ENCODE measurements around the gene OR52K1. TPM values are rescaled to one million over a fixed set of nuclear protein-coding genes. Genes with fewer than 3 reads are reported as not detected.
A peak's percentile ranks its signal among the peaks of the same experiment; 100 is the strongest.

The OR52K1 gene
- total RNA-seq, 4 donors from 2014 or later, result 0.85 TPM; not detected in 3

DNA sequence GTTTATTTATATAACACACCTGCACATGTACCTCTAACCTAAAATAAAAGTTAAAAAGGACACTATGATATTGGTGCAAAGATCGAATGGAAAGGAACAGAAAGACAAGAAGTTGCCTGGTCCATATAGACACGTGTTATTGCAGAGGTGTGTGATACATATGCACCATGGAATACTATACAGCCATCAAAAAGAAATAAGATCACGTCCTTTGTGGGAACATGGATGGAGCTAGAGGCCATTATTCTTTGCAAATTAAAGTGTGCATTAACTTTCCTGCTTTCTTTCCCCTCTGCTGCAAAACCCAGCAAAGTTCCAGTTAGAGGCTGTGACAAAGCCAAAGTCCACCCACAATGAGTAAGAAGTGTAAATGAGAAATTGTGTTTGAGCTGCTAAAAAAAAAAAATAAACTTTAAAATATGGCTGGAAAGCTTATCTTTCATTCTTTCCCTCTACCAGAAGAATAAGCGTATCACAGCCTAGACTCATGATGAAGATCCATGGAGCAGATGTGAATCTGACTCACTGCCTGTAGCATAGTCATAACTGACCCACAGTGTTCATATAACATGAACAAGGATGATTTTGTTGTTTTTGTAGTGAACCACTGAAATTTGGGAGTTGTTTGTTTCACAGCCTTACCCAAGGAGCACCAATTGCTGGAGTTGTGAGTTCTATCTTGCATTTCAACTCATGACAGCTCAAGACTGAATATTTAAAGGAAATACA lies 9.6 kb downstream of the OR52K1 start:
- no peak overlapping the region for H3K27ac ChIP-seq
- H3K4me3 ChIP-seq, result no peak overlapping the region
- no peak for DNase-seq (ENCODE audit: low spot score in 2 of 2)
- TF ChIP-seq, protein P1, sequence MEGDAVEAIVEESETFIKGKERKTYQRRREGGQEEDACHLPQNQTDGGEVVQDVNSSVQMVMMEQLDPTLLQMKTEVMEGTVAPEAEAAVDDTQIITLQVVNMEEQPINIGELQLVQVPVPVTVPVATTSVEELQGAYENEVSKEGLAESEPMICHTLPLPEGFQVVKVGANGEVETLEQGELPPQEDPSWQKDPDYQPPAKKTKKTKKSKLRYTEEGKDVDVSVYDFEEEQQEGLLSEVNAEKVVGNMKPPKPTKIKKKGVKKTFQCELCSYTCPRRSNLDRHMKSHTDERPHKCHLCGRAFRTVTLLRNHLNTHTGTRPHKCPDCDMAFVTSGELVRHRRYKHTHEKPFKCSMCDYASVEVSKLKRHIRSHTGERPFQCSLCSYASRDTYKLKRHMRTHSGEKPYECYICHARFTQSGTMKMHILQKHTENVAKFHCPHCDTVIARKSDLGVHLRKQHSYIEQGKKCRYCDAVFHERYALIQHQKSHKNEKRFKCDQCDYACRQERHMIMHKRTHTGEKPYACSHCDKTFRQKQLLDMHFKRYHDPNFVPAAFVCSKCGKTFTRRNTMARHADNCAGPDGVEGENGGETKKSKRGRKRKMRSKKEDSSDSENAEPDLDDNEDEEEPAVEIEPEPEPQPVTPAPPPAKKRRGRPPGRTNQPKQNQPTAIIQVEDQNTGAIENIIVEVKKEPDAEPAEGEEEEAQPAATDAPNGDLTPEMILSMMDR (IDR thresholded peaks at IDR 0.05), result no peak
- TF ChIP-seq POLR2AphosphoS5 (IDR thresholded peaks at IDR 0.05), result no peak
- no peak for TF ChIP-seq EP300 (IDR thresholded peaks at IDR 0.05)
- no peak for TF ChIP-seq POLR2A (IDR thresholded peaks at IDR 0.05)
- H3K4me1 ChIP-seq, result peaks cover 22% of the 10 kb centered on the region
- H3K27me3 ChIP-seq, result peaks cover 14% of the 10 kb centered on the region
- no peaks in the 10 kb centered on the region for H3K36me3 ChIP-seq
- H3K9me3 ChIP-seq, result no peaks in the 10 kb centered on the region
- 84% methylated on average over 4 of the region's 4 CpGs for WGBS

DNA sequence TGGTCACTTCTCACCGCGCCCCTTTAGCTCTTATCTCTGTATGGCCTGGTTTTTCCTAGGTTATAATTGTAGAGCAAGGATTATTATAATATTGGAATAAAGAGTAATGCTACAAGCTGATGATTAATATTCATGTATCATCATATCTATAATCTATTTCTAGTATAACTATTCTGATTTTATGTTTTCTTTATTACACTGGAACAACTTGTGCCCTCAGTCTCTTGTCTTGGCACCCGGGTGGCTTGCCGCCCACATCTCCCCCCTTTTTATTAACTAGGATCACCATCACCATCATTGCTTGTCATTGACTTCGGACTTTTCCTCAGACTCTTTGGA lies 11.0 kb downstream of the OR52K1 start:
- TF ChIP-seq POLR2A (IDR thresholded peaks at IDR 0.05), result no peak
- TF ChIP-seq, protein P1 (IDR thresholded peaks at IDR 0.05), result peak in 1 of 2 donors; percentile 20
- TF ChIP-seq EP300 (IDR thresholded peaks at IDR 0.05), result no peak
- no peaks in the 10 kb centered on the region for H3K36me3 ChIP-seq
- H3K4me1 ChIP-seq, result peaks cover 29% of the 10 kb centered on the region
- H3K27ac ChIP-seq, result no peak overlapping the region
- H3K4me3 ChIP-seq, result no peak overlapping the region
- peaks cover 14% of the 10 kb centered on the region for H3K27me3 ChIP-seq
- WGBS, result 45% methylated on average over 5 of the region's 5 CpGs
- H3K9me3 ChIP-seq, result no peaks in the 10 kb centered on the region
- no peak for DNase-seq (ENCODE audit: low spot score in 2 of 2)

DNA sequence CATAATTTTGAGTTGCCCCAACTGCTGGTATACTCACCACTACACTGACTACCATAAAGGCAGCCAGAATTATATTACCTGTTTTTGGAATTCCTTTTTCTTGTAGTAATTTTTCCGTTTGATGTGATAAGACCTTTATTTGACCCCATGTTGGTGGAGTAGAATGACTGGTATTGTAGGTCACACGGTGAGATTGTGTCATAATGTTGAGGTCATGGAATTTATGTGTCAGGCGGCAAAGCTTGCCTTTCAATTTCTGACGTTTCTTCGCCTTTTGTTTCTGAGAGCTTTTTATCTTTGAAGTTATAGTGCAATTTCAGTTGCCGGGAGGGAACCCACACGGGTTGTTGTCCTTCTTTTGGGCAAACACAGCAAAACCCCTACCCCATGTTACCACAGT lies 13.0 kb downstream of the OR52K1 start:
- Histone ChIP-seq H3K4me3 (no peak overlapping the region), H3K36me3 (no peaks in the 10 kb centered on the region), H3K27ac (no peak overlapping the region), H3K27me3 (peaks cover 12% of the 10 kb centered on the region), H3K9me3 (no peaks in the 10 kb centered on the region), H3K4me1 (peaks cover 29% of the 10 kb centered on the region)
- no peak for TF ChIP-seq POLR2AphosphoS5 (IDR thresholded peaks at IDR 0.05)
- no peak for TF ChIP-seq EP300 (IDR thresholded peaks at IDR 0.05)
- no peak for TF ChIP-seq POLR2A (IDR thresholded peaks at IDR 0.05)
- TF ChIP-seq, protein P1 (IDR thresholded peaks at IDR 0.05), result no peak
- 42% methylated on average over 7 of the region's 7 CpGs for WGBS
- DNase-seq (ENCODE audit: low spot score in 2 of 2), result no peak

DNA sequence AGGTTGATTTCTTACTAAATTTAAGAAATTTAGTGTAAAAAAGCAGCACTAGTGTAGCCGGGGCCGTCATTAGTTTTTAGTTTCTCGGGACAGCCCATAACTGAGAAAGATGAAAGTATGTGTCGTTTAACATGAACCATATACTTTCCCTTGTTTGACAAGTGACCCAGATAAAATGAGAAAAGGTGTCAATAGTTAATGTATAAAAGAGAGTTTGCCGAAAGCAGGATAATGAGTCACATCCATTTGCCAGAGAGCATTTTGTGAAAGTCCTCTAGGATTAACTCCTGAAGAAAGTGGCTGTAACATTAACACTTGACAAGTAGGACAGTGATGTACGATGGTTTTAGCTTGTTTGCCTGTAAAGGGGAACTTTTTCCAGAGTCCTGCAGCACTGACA lies 13.5 kb downstream of the OR52K1 start:
- Histone ChIP-seq H3K36me3 (no peaks in the 10 kb centered on the region), H3K27ac (no peak overlapping the region), H3K4me3 (no peak overlapping the region), H3K9me3 (no peaks in the 10 kb centered on the region), H3K27me3 (peaks cover 12% of the 10 kb centered on the region), H3K4me1 (peaks cover 29% of the 10 kb centered on the region)
- TF ChIP-seq POLR2AphosphoS5 (IDR thresholded peaks at IDR 0.05), result no peak
- TF ChIP-seq, protein P1 (IDR thresholded peaks at IDR 0.05), result no peak
- no peak for TF ChIP-seq POLR2A (IDR thresholded peaks at IDR 0.05)
- no peak for TF ChIP-seq EP300 (IDR thresholded peaks at IDR 0.05)
- WGBS, result 47% methylated on average over 6 of the region's 6 CpGs
- DNase-seq (ENCODE audit: low spot score in 2 of 2), result no peak

DNA sequence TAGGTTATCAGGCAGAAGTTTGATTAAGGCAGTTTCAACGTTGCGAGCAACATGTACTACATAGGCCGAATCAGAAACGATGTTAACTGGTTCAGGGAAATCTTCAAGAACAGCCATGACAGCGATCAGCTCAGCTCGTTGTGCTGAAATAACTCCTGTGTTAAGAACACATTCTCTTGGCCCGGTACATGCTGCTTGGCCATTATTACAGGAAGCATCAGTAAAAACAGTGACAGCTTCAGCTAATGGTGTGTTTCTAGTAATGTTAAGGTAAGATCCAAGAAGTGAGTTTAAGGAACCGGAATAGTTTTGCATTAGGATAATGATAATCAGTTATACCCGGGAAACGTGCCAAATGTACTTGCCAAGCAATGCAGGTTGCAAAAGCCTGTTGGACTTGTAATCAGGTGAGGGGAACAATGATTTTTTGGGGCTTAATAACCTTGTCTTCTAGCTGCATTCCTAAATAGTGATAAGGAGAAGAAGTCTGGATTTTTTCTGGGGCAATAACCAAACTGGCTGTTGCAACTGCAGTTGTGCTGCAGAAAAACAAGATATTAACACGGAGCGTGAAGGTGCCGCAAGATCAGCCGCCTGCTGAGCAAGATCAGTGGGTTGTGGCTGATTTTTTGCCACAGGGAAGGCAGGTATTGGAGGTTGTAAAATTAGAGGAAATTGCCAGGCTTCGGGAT lies 14.3 kb downstream of the OR52K1 start:
- TF ChIP-seq, protein P1 (IDR thresholded peaks at IDR 0.05), result no peak
- TF ChIP-seq POLR2A (IDR thresholded peaks at IDR 0.05), result no peak
- no peak for TF ChIP-seq EP300 (IDR thresholded peaks at IDR 0.05)
- no peak for TF ChIP-seq POLR2AphosphoS5 (IDR thresholded peaks at IDR 0.05)
- WGBS, result 43% methylated on average over 15 of the region's 15 CpGs
- H3K4me3 ChIP-seq, result no peak overlapping the region
- H3K36me3 ChIP-seq, result no peaks in the 10 kb centered on the region
- H3K4me1 ChIP-seq, result peaks cover 29% of the 10 kb centered on the region
- H3K27me3 ChIP-seq, result peaks cover 12% of the 10 kb centered on the region
- H3K27ac ChIP-seq, result no peak overlapping the region
- DNase-seq (ENCODE audit: low spot score in 2 of 2), result no peak
- no peaks in the 10 kb centered on the region for H3K9me3 ChIP-seq
